Testis (tissue), 2 donors: ENCODE data around the gene PCSK4.
"Not testable (repeated sequence)": the region's sequence is repeated elsewhere in the genome, so short reads cannot be mapped to it uniquely, and the experiment has no call there.

ENCODE experiments used
- CTCF ChIP-seq, 3 experiments: fragments of 450-650 bp in 2 of 3; fragments of 200-600 bp in 1 of 3; sonication (generic) in 1 of 3; IDR thresholded peaks; one replicate each; pipeline ENCODE4 v1.5.1; 2016 to 2019; ENCODE audit warnings: antibody characterized with exemption in 3 of 3, mild to moderate bottlenecking in 2 of 3, moderate library complexity in 1 of 3
- POLR2A ChIP-seq: fragments of 450-650 bp; IDR thresholded peaks from one replicate; pipeline ENCODE4 v1.6.1; 2017; ENCODE audit warnings: antibody characterized with exemption, mild to moderate bottlenecking, moderate library complexity

GRCh38 chr19:1539749-1540148, 49.6 kb upstream of the PCSK4 start:
- not testable (repeated sequence) for TF ChIP-seq CTCF (IDR thresholded peaks at IDR 0.05); POLR2A
